ENCODE measurements around the gene KLC1. TPM values are rescaled to one million over a fixed set of nuclear protein-coding genes. Genes with fewer than 3 reads are reported as not detected.

KLC1 gene
- total RNA-seq, 4 donors from 2014 or later: 205 to 427 (median 291) TPM

GRCh38 chr14:103731916-103732867 is 103.2 kb downstream of the KLC1 start:
- Histone ChIP-seq H3K27ac (no peak overlapping the region), H3K9me3 (no peaks in the 10 kb centered on the region), H3K27me3 (no peaks in the 10 kb centered on the region), H3K4me1 (peaks cover 0 to 21% (median 9%) of the 10 kb centered on the region in 4 donors), H3K4me3 (no peak overlapping the region), H3K36me3 (peaks cover 0 to 32% (median 6%) of the 10 kb centered on the region in 4 donors)
- in situ Hi-C loops (cut with MboI; ENCODE audit: low pct_ligation_motif_present in 1 of 4, low pct_unique_long_range_greater_than_20kb in 1 of 4, low sequenced_read_pairs in 3 of 4): no loop called here
- no peak for DNase-seq
- no peak for TF ChIP-seq POLR2A (IDR thresholded peaks at IDR 0.05)
- intact Hi-C loops (cut with DNase I; ENCODE audit: low total_unique reads): no loop called here
- WGBS, 2 donors (ENCODE audit: low coverage in 1 of 2): 88% methylated on average over 23 of the region's 24 CpGs; no CpG with 5 or more reads in 1 of the 2 donors

- intact Hi-C loops (cut with DNase I; ENCODE audit: low total_unique reads) (no loop called here), in situ Hi-C loops (cut with MboI; ENCODE audit: low pct_ligation_motif_present in 1 of 4, low pct_unique_long_range_greater_than_20kb in 1 of 4, low sequenced_read_pairs in 3 of 4) (no loop called here)
- no peak overlapping the region for H3K27ac ChIP-seq
- no peaks in the 10 kb centered on the region for H3K27me3 ChIP-seq
- peaks cover 0 to 35% (median 6%) of the 10 kb centered on the region in 4 donors for H3K36me3 ChIP-seq
- H3K9me3 ChIP-seq: no peaks in the 10 kb centered on the region
- TF ChIP-seq POLR2AphosphoS5 (IDR thresholded peaks at IDR 0.05): no peak
- TF ChIP-seq EP300 (IDR thresholded peaks at IDR 0.05; ENCODE audit: low read depth): no peak
- no peak for TF ChIP-seq POLR2A (IDR thresholded peaks at IDR 0.05)
- TF ChIP-seq, protein P1, sequence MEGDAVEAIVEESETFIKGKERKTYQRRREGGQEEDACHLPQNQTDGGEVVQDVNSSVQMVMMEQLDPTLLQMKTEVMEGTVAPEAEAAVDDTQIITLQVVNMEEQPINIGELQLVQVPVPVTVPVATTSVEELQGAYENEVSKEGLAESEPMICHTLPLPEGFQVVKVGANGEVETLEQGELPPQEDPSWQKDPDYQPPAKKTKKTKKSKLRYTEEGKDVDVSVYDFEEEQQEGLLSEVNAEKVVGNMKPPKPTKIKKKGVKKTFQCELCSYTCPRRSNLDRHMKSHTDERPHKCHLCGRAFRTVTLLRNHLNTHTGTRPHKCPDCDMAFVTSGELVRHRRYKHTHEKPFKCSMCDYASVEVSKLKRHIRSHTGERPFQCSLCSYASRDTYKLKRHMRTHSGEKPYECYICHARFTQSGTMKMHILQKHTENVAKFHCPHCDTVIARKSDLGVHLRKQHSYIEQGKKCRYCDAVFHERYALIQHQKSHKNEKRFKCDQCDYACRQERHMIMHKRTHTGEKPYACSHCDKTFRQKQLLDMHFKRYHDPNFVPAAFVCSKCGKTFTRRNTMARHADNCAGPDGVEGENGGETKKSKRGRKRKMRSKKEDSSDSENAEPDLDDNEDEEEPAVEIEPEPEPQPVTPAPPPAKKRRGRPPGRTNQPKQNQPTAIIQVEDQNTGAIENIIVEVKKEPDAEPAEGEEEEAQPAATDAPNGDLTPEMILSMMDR (IDR thresholded peaks at IDR 0.05): no peak
- H3K4me3 ChIP-seq: no peak overlapping the region
- WGBS, 2 donors (ENCODE audit: low coverage in 1 of 2): 86 to 87% methylated on average over 4 to 9 of the region's 9 CpGs
- no peak for DNase-seq
- H3K4me1 ChIP-seq: peaks cover 0 to 12% (median 4%) of the 10 kb centered on the region in 4 donors
These were observed 104.0 kb downstream of the KLC1 start for GRCh38 chr14:103732868-103733620.

- no peak overlapping the region for H3K27ac ChIP-seq
- no peak overlapping the region for H3K4me3 ChIP-seq
- TF ChIP-seq EP300 (IDR thresholded peaks at IDR 0.05; ENCODE audit: low read depth) (no peak), POLR2AphosphoS5 (IDR thresholded peaks at IDR 0.05) (no peak), POLR2A (IDR thresholded peaks at IDR 0.05) (no peak)
- TF ChIP-seq, protein P1 (IDR thresholded peaks at IDR 0.05): no peak
- DNase-seq: no peak
- no peaks in the 10 kb centered on the region for H3K27me3 ChIP-seq
- intact Hi-C loops (cut with DNase I; ENCODE audit: low total_unique reads) (no loop called here), in situ Hi-C loops (cut with MboI; ENCODE audit: low pct_ligation_motif_present in 1 of 4, low pct_unique_long_range_greater_than_20kb in 1 of 4, low sequenced_read_pairs in 3 of 4) (no loop called here)
- no peaks in the 10 kb centered on the region for H3K9me3 ChIP-seq
- peaks cover 0 to 35% (median 6%) of the 10 kb centered on the region in 4 donors for H3K36me3 ChIP-seq
- 93 to 100% methylated on average over 2 to 14 of the region's 14 CpGs for WGBS, 2 donors (ENCODE audit: low coverage in 1 of 2)
- peaks cover 0 to 12% (median 4%) of the 10 kb centered on the region in 4 donors for H3K4me1 ChIP-seq
These were observed 104.6 kb downstream of the KLC1 start for GRCh38 chr14:103733651-103734050.

- intact Hi-C loops (cut with DNase I; ENCODE audit: low total_unique reads): no loop called here
- Histone ChIP-seq H3K27ac (no peak overlapping the region), H3K27me3 (no peaks in the 10 kb centered on the region), H3K4me1 (peaks cover 0 to 12% (median 4%) of the 10 kb centered on the region in 4 donors), H3K9me3 (no peaks in the 10 kb centered on the region), H3K4me3 (no peak overlapping the region), H3K36me3 (peaks cover 0 to 30% (median 4%) of the 10 kb centered on the region in 4 donors)
- no peak for DNase-seq
- WGBS, 2 donors (ENCODE audit: low coverage in 1 of 2): 92 to 93% methylated on average over 3 to 21 of the region's 23 CpGs
- in situ Hi-C loops (cut with MboI; ENCODE audit: low pct_ligation_motif_present in 1 of 4, low pct_unique_long_range_greater_than_20kb in 1 of 4, low sequenced_read_pairs in 3 of 4): no loop called here
- no peak for TF ChIP-seq EP300 (IDR thresholded peaks at IDR 0.05; ENCODE audit: low read depth)
- TF ChIP-seq, protein P1 (IDR thresholded peaks at IDR 0.05): no peak
- no peak for TF ChIP-seq POLR2AphosphoS5 (IDR thresholded peaks at IDR 0.05)
- TF ChIP-seq POLR2A (IDR thresholded peaks at IDR 0.05): no peak
These were observed 105.3 kb downstream of the KLC1 start for GRCh38 chr14:103734081-103734888.

Measured in transverse colon (tissue), 4 donors.